Neural crest cell (in vitro differentiated cells): ENCODE results near the gene LSR. TPM values are rescaled to one million over a fixed set of nuclear protein-coding genes. Genes with fewer than 3 reads are reported as not detected.

Source experiments
- DNase-seq: peaks from one replicate; pipeline ENCODE4 v3.0.0; 2021; ENCODE audit warnings: low read depth, mixed read lengths, low spot score
- H3K27ac Mint-ChIP-seq: one replicate; pipeline ENCODE4 v1.8.0; 2021; ENCODE audit warnings: mild to moderate bottlenecking, mixed read lengths; ENCODE audit not compliant: unreplicated experiment
- H3K27me3 Mint-ChIP-seq: 2 replicates; pipeline ENCODE4 v1.8.0; 2021; ENCODE audit warnings: low read depth, mild to moderate bottlenecking, mixed read lengths
- H3K36me3 Mint-ChIP-seq: 2 replicates; pipeline ENCODE4 v1.8.0; 2021; ENCODE audit warnings: low read depth, mild to moderate bottlenecking, mixed read lengths
- H3K4me1 Mint-ChIP-seq: 2 replicates; pipeline ENCODE4 v1.8.0; 2021; ENCODE audit warnings: mixed read lengths
- H3K4me3 Mint-ChIP-seq: one replicate; pipeline ENCODE4 v1.8.0; 2021; ENCODE audit warnings: mild to moderate bottlenecking, mixed read lengths
- H3K9me3 Mint-ChIP-seq: 2 replicates; pipeline ENCODE4 v1.8.0; 2021; ENCODE audit warnings: mixed read lengths
- total RNA-seq: library from RNA; stranded (reverse); gene quantifications from 2 replicates; pipeline ENCODE4 v1.2.1, GENCODE V29; 2021
- TF ChIP-seq, protein P1 (sequence below): fragments of 200-600 bp; sonication (generic); conservative IDR thresholded peaks from 2 replicates; pipeline ENCODE4 v1.5.0; 2021; ENCODE audit warnings: antibody characterized with exemption, mild to moderate bottlenecking

LSR gene
- total RNA-seq, 1 donor from 2014 or later = 3.5 TPM

DNA sequence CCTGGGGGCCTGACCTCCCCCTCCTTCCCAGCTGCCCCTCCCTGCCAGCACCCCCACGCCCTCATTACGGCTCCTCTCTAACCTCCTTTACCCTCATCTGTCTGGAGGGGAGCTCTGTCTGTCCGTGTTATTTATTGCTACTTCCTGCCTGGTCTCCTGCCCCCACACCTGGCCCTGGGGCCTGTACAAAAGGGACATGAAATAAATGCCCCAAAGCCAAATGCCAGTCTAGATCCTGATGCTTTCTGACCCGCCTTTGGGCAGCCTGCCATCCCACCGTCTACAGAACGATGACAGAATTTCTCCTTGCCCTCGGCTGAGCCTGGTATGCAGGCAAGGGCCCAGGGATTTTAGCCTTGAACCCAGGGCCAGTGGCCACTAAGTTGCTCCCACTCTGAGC, 64.8 kb downstream of the LSR start:
- no peaks in the 10 kb centered on the region for H3K36me3 Mint-ChIP-seq
- no peaks in the 10 kb centered on the region for H3K27me3 Mint-ChIP-seq
- no peak overlapping the region for H3K4me3 Mint-ChIP-seq
- TF ChIP-seq, protein P1, sequence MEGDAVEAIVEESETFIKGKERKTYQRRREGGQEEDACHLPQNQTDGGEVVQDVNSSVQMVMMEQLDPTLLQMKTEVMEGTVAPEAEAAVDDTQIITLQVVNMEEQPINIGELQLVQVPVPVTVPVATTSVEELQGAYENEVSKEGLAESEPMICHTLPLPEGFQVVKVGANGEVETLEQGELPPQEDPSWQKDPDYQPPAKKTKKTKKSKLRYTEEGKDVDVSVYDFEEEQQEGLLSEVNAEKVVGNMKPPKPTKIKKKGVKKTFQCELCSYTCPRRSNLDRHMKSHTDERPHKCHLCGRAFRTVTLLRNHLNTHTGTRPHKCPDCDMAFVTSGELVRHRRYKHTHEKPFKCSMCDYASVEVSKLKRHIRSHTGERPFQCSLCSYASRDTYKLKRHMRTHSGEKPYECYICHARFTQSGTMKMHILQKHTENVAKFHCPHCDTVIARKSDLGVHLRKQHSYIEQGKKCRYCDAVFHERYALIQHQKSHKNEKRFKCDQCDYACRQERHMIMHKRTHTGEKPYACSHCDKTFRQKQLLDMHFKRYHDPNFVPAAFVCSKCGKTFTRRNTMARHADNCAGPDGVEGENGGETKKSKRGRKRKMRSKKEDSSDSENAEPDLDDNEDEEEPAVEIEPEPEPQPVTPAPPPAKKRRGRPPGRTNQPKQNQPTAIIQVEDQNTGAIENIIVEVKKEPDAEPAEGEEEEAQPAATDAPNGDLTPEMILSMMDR = no peak
- H3K4me1 Mint-ChIP-seq = peaks cover 21% of the 10 kb centered on the region
- no peak for DNase-seq
- H3K9me3 Mint-ChIP-seq = no peaks in the 10 kb centered on the region
- H3K27ac Mint-ChIP-seq = no peak overlapping the region

DNA sequence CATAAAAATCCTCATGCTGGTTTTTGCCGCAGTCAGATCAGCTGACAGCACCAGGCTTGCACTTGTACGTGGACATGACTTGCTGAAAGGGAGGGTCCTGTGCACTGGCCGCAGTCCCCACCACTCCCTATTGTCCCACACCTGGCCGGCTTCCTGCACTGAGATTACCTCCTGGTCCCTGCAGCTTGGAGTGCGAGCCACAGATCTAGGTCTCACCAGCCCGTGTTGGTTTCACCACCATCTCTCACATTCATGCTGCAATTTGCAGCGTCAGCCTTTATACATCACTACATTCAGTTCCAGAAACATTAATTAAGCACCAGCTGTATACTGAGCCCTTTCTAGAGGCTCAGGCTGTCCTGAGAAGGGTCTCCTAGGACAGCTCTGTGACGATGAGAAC, 65.2 kb downstream of the LSR start:
- Mint-ChIP-seq H3K9me3 (no peaks in the 10 kb centered on the region), H3K27me3 (no peaks in the 10 kb centered on the region), H3K4me1 (peaks cover 21% of the 10 kb centered on the region), H3K36me3 (no peaks in the 10 kb centered on the region), H3K27ac (no peak overlapping the region), H3K4me3 (no peak overlapping the region)
- DNase-seq = no peak
- TF ChIP-seq, protein P1 = no peak

DNA sequence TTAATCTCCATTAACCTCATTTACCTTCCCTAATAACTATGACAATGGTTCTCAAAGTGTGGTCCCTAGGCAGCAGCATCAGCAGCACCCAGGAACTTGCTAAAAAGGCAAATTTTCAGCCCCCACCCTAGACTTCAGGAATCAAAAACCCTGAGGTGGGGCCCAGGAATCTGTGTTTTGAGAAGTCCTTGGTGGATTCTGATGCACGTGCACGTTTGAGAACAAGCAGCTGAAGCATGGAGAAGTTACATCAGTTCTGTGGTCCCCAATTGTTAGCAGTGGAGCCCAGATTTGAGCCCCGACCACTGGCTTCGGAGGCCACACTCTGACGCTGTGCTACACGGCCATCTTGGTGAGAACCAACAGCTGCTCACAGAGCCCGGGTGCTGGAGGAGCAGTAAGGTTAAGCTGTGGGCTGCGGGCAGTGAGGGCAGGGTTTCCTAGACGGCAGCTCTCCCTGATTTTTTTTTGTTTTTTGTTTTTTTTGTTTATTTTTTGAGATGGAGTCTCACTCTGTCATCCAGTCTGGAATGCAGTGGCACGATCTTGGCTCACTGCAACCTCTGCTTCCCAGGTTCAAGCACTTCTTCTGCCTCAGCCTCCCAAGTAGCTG, 66.2 kb downstream of the LSR start:
- TF ChIP-seq, protein P1 = no peak
- no peak for DNase-seq
- Mint-ChIP-seq H3K4me1 (peaks cover 13% of the 10 kb centered on the region), H3K4me3 (no peak overlapping the region), H3K36me3 (no peaks in the 10 kb centered on the region), H3K27me3 (no peaks in the 10 kb centered on the region), H3K9me3 (no peaks in the 10 kb centered on the region), H3K27ac (no peak overlapping the region)

DNA sequence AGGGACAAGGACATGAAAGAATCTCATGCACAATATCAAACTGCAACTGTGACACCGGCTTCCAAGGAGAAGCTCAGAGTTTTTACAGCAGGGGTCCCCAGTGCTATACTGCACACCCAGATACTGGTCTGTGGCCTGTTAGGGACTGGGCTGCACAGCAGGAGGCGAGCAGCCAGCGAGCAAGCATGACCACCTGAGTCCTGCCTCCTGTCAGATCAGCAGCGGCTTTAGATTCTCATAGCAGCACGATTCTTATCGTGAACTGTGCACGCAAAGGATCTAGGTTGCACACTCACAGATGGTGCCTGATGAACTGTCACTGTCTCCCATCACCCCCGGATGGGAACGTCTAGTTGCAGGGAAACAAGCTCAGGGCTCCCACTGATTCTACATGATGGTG, 67.1 kb downstream of the LSR start:
- Mint-ChIP-seq H3K27ac (no peak overlapping the region), H3K4me1 (peaks cover 13% of the 10 kb centered on the region), H3K4me3 (no peak overlapping the region), H3K27me3 (no peaks in the 10 kb centered on the region), H3K9me3 (no peaks in the 10 kb centered on the region), H3K36me3 (no peaks in the 10 kb centered on the region)
- DNase-seq = no peak
- TF ChIP-seq, protein P1 = no peak

DNA sequence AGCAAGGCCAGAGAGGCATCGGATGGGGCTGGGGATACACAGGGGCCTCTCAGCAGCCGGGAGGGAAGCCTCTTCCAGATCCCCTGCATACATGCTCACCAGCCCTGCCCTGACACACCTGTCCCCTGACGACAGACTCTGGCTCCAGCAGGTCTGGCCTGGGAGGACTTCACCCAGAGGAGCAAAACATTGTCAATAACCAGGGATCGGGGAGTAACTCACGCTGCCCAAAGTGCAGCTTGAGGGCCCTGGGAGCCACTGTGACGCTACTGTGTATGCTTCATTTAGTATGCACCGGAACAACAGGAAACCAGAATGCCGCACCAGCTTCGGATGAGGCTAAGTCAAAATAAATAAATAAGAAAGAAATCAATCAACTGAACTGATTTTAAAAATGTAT, 67.8 kb downstream of the LSR start:
- H3K4me3 Mint-ChIP-seq = no peak overlapping the region
- TF ChIP-seq, protein P1 = no peak
- H3K27ac Mint-ChIP-seq = no peak overlapping the region
- H3K36me3 Mint-ChIP-seq = no peaks in the 10 kb centered on the region
- peaks cover 2% of the 10 kb centered on the region for H3K27me3 Mint-ChIP-seq
- no peaks in the 10 kb centered on the region for H3K9me3 Mint-ChIP-seq
- peaks cover 13% of the 10 kb centered on the region for H3K4me1 Mint-ChIP-seq
- no peak for DNase-seq

Other genes with a start within 250 kb of the LSR start
- gene GRAMD1A, start 248.7 kb upstream of the LSR start, total RNA-seq = 100 and 103 TPM in 2 replicates
- gene SCN1B, start 218.5 kb upstream of the LSR start, total RNA-seq = 1.7 and 1.9 TPM in 2 replicates
- gene HPN, start 207.3 kb upstream of the LSR start, total RNA-seq = 0.26 and 0.27 TPM in 2 replicates
- gene FXYD3, start 133.2 kb upstream of the LSR start, total RNA-seq = 2.5 and 2.8 TPM in 2 replicates
- 15.9 and 16.1 TPM in 2 replicates for gene LGI4, start 113.9 kb upstream of the LSR start, total RNA-seq
- 4.2 and 6.5 TPM in 2 replicates for gene FXYD1, start 110.2 kb upstream of the LSR start, total RNA-seq
- gene FXYD7, start 105.7 kb upstream of the LSR start, total RNA-seq = 1.1 and 1.4 TPM in 2 replicates
- 13.3 and 17.0 TPM in 2 replicates for gene FXYD5, start 94.3 kb upstream of the LSR start, total RNA-seq
- gene FAM187B, start 20.3 kb upstream of the LSR start, total RNA-seq = not detected in 2 replicates
- gene USF2, start 20.0 kb downstream of the LSR start, total RNA-seq = 107 and 111 TPM in 2 replicates
- 0.47 and 0.57 TPM in 2 replicates for gene HAMP, start 33.5 kb downstream of the LSR start, total RNA-seq
- not detected in 2 replicates for gene MAG, start 43.2 kb downstream of the LSR start, total RNA-seq
- not detected in 2 replicates for gene CD22, start 80.2 kb downstream of the LSR start, total RNA-seq
- gene FFAR1, start 98.9 kb downstream of the LSR start, total RNA-seq = not detected in 2 replicates
- not detected in 2 replicates for gene FFAR3, start 109.5 kb downstream of the LSR start, total RNA-seq
- not detected in 2 replicates for gene GPR42, start 122.1 kb downstream of the LSR start, total RNA-seq
- gene FFAR2, start 199.3 kb downstream of the LSR start, total RNA-seq = not detected in 2 replicates
- gene KRTDAP, start 241.5 kb downstream of the LSR start, total RNA-seq = not detected in 2 replicates